Stimulated activated naive CD4-positive, alpha-beta T cell (primary cell): ENCODE measurements around the gene NPM1.

Source experiments
- DNase-seq, 6 experiments: peaks; one replicate each; lab custom pipeline; 2025; lab: John Stamatoyannopoulos, UW

The NPM1 gene

GRCh38 chr5:171428168-171428696, 40.6 kb downstream of the NPM1 start:
- DNase-seq, result no peak

GRCh38 chr5:171428809-171429542, 41.3 kb downstream of the NPM1 start:
- DNase-seq, result no peak

GRCh38 chr5:171429543-171429910, 41.9 kb downstream of the NPM1 start:
- DNase-seq, result no peak

DNA sequence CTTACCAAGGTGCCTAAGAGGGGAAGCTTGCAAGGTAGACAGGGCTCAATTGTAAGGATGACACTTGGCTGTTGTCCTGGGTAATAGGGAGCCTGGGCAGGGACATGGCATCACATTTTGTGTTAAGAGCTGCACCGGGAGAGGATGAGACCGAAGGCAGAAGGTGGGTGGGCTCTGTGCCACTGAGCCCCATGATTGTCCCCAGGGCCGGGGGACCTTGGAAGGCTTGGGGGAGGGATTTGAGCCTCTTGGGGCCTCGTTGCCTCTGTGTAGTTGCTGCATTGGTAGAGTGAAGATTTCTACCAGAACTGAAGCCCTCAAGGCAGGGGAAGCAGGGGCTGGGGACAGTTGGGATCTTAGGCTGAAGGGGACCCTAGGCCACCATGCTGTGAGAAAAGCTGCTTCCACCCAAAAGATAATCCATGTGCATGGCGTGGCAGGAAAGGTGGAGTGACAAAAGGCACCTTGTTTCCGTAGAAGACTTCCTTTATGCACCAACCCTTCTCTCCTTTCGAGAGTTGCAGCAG, 43.7 kb downstream of the NPM1 start:
- DNase-seq, result no peak

GRCh38 chr5:171432076-171432475, 44.4 kb downstream of the NPM1 start:
- DNase-seq, result no peak

- DNase-seq, result no peak
Measured at GRCh38 chr5:171432583-171433351, 45.1 kb downstream of the NPM1 start.

DNA sequence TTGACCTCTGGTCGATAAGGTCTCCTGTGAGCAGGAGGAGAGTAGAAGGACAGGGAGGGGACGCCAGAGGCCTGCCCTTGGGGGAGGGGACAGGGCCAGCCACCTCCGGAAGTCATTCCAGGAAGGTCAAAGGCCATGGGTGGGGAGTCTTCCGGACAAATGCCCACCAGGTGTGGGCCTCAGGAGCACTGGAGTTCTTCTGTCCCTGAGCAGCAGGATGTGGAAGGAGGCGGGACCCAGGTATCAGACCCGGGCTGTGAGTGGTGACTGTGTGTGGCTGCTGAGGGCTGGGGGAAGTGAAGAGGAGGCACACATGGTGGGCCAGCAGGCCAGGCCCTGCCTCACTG, 45.7 kb downstream of the NPM1 start:
- DNase-seq, result no peak

GRCh38 chr5:171433982-171434676, 46.5 kb downstream of the NPM1 start:
- no peak for DNase-seq

- DNase-seq, result no peak
Measured at GRCh38 chr5:171434874-171435273, 47.2 kb downstream of the NPM1 start.

DNA sequence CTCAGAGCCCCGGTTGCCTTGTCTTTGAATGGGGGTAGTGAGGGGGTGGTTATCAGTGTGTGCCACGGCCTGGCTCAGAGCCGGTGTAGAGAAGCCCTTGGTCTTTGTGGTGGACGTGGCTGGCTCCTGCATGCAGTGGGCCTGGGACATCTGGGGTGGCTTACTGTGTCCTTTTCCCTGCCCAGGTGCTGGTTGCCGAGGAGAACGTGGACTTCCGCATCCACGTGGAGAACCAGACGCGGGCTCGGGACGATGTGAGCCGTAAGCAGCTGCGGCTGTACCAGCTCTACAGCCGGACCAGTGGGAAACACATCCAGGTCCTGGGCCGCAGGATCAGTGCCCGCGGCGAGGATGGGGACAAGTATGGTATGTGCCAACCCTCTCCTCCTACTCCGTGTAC, 48.3 kb downstream of the NPM1 start:
- no peak for DNase-seq

GRCh38 chr5:171436804-171437285, 49.2 kb downstream of the NPM1 start:
- no peak for DNase-seq

GRCh38 chr5:171437286-171437821, 49.7 kb downstream of the NPM1 start:
- DNase-seq, result no peak

GRCh38 chr5:171438738-171439137, 51.1 kb downstream of the NPM1 start:
- no peak for DNase-seq

DNA sequence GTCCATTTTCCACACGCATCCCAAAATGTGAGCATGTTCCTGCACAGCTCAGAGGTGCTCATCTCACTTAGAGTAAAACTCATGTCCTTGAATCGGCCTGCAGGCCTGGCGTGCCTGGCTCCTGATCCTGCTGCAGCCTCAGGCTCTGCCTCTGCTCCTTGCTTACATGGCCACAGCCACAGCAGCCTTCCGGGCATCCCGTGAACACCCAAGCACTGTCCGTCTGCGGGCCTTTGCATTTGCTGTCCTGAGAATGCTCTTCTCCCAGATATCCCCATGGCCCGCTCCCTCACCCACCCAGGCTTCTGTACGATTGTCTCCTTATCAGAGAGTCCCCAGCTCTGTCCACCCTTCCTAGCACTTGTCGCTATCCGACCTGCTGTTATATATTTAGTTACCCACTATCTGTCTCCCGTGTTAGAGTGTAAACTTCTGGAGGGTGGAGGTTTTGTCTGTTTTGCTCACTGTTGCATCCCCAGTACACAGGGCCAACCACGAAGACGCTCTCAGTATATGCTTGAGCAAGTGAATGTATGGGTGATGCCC, 53.7 kb downstream of the NPM1 start:
- DNase-seq, result no peak

DNA sequence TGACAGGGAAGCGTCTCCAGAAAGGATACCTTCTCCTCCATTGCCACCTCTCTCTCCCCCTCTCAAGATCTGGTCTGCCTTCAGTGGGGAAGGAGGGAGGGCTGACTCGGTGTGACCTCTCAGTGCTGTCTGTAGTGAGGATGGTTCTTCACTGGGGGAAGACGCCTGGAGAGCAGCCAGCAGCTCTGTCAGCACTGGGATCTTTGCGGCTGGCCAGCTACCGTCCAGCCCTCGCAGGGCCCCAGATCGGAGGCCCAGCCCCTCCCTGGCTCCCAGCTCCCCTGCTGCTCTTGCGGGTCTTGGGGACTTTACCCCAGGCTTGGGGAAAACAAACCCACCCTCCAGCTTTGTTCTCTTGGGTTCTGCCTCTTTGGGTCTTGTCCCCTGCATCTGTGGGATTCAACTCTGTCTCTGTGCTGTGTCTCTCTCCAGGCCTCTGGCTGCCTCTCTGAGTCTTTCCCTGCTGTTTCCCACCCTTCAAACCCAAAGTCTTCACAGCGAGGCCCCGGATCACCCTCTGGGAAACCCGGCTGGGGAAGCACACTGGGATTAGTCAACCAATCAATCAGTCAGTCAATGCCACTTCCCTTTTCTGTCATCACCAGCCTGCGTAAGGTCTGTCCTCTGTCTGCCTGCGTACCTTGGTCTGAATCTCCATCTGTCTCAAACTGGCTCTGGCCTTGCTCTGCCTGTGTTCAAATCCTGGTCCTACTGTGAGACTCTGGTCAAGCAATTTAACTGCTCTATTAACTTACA, 54.8 kb downstream of the NPM1 start:
- no peak for DNase-seq

DNA sequence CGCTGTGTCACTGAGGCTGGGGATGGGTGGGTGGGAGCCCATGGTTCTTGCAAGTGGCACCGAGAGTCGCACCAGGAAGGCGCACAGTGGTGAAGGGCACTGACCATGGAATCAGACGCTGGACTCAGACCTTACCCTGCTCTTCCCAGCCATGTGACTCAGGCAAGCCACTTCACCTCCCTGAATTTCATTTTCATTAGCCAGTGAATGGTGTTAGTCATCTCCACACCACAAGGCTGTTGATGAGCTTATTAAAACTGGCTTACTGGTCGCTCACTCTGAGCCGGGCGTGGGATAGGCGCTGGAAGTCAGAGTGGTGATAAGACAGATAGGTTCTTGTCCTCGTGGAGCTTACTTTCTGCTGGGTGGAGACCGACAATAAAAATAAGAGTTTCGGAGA, 56.9 kb downstream of the NPM1 start:
- DNase-seq, result no peak

DNA sequence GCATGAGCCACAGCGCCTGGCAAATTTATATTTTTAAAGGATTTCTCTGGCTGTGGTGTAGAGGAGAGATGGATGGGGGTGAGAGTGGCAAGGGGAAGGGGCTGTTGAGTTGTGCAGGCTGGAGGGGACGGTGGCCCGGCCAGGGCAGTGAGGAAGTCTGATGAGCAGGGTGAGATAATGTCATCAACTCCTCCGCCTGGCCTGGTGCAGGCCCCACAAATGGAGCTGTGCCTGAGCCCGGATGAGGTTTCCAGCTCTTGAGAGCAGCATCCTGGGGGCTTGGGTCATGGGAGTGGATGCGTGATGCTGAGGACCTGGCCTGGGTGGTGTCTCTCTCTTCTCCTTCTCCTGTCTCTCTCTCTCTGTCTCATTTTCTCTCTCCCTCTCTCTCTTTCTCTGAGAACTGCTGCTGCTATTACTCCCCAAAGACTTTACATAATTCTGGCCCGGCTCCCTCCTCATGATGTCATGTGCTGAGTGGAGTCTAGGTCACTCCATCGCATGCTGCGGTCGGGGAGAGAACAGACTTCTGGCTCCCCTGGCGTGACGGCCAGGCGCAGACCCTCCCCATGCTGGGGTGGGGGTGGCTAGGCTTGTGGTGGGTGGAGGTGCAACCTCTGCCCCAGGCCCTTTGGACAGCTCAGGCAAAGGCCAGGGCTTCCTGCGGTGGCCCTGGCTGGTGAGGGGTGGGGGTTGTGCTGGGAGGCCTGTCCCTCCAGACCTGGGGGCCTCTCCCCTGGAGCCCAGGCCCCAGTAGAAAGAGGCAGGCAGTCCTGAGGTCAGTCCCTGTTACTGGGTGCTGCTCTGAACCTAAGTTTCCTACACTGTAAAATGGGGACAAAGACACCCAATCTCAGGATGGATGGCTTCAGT, 58.2 kb downstream of the NPM1 start:
- no peak for DNase-seq

GRCh38 chr5:171447226-171447625, 59.6 kb downstream of the NPM1 start:
- DNase-seq, result no peak

DNA sequence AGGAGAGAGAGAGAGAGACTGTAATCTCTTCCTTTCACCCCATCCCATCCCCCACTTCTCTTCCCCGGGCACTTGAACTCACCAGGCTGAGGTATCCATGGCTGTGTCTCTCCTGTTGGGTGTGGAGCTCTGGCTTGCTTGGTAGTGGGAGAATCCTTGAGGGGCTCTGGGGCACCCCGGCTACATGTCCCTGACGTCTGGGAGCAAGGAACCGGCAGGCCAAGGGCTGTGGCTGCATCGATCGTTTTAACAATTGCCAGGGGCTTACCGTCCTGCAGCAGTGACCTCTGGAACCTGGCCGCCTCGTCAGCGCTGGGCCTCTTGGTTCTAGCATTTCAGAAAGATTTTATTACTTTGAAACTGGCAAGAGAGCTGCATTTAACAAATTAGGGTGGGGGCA, 61.8 kb downstream of the NPM1 start:
- no peak for DNase-seq
